Skin of body (tissue), 2 donors: Measurements from ENCODE around the gene AKAP6. TPM values are rescaled to one million over a fixed set of nuclear protein-coding genes. Genes with fewer than 3 reads are reported as not detected.
"Not testable (repeated sequence)": the region's sequence is repeated elsewhere in the genome, so short reads cannot be mapped to it uniquely, and the experiment has no call there.

Experiments used
- DNase-seq: peaks from one replicate; lab custom pipeline; 2025; lab: John Stamatoyannopoulos, UW
- total RNA-seq: library from RNA; depleted of rRNA; stranded (reverse); fragments of >200 nt; gene quantifications from one replicate; pipeline ENCODE4 v1.2.3, GENCODE V29; 2014

The AKAP6 gene
- total RNA-seq, 1 donor from 2014 or later = 21.8 TPM

GRCh38 chr14:32373174-32373573, 44.1 kb downstream of the AKAP6 start:
- not testable (repeated sequence) for DNase-seq

GRCh38 chr14:32374155-32374554, 45.1 kb downstream of the AKAP6 start:
- no peak for DNase-seq

- no peak for DNase-seq
These were observed 46.6 kb downstream of the AKAP6 start for GRCh38 chr14:32375663-32376062.

- DNase-seq = no peak
These were observed 48.0 kb downstream of the AKAP6 start for GRCh38 chr14:32377046-32377646.

- DNase-seq = no peak
These were observed 49.2 kb downstream of the AKAP6 start for GRCh38 chr14:32378284-32378683.

- DNase-seq = no peak
These were observed 50.3 kb downstream of the AKAP6 start for GRCh38 chr14:32379447-32379846.

- DNase-seq = no peak
These were observed 52.8 kb downstream of the AKAP6 start for GRCh38 chr14:32381869-32382268.

- no peak for DNase-seq
These were observed 53.6 kb downstream of the AKAP6 start for GRCh38 chr14:32382704-32383103.

GRCh38 chr14:32383364-32384009, 54.4 kb downstream of the AKAP6 start:
- DNase-seq = no peak

- no peak for DNase-seq
These were observed 55.4 kb downstream of the AKAP6 start for GRCh38 chr14:32384464-32384863.

- DNase-seq = not testable (repeated sequence)
These were observed 58.2 kb downstream of the AKAP6 start for GRCh38 chr14:32387295-32387694.

GRCh38 chr14:32393119-32393518, 64.0 kb downstream of the AKAP6 start:
- DNase-seq = no peak

- DNase-seq = no peak
These were observed 64.9 kb downstream of the AKAP6 start for GRCh38 chr14:32394038-32394437.

GRCh38 chr14:32396885-32397284, 67.8 kb downstream of the AKAP6 start:
- no peak for DNase-seq

GRCh38 chr14:32397861-32398640, 69.0 kb downstream of the AKAP6 start:
- no peak for DNase-seq

GRCh38 chr14:32399920-32400319, 70.8 kb downstream of the AKAP6 start:
- no peak for DNase-seq

GRCh38 chr14:32400480-32400879, 71.4 kb downstream of the AKAP6 start:
- DNase-seq = no peak

- DNase-seq = no peak
These were observed 73.9 kb downstream of the AKAP6 start for GRCh38 chr14:32403021-32403420.

- DNase-seq = no peak
These were observed 74.6 kb downstream of the AKAP6 start for GRCh38 chr14:32403688-32404087.

GRCh38 chr14:32404784-32405573, 75.9 kb downstream of the AKAP6 start:
- DNase-seq = no peak

GRCh38 chr14:32405856-32406255, 76.8 kb downstream of the AKAP6 start:
- no peak for DNase-seq

GRCh38 chr14:32407130-32407529, 78.0 kb downstream of the AKAP6 start:
- DNase-seq = no peak
